Measurements from ENCODE around the gene PALLD.

DNA sequence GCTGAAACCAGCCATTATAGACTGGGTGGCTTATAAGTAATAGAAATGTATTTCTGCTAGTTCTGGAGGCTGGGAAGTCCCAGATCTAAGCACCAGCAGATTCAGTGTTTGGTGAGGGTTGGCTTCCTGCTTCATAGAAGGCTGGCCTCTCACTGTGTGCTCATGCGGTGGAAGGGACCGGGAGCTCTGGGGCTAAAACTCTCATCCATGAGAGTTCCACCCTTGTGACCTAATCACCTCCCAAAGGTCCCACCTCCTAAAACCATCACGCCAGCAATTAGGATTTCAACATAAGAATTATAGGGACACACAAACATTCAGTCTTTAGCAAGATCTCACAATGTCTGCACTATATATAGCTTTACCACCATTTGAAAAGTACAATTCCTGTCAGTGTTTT is 298.0 kb downstream of the PALLD start:
- TF ChIP-seq, protein P1, sequence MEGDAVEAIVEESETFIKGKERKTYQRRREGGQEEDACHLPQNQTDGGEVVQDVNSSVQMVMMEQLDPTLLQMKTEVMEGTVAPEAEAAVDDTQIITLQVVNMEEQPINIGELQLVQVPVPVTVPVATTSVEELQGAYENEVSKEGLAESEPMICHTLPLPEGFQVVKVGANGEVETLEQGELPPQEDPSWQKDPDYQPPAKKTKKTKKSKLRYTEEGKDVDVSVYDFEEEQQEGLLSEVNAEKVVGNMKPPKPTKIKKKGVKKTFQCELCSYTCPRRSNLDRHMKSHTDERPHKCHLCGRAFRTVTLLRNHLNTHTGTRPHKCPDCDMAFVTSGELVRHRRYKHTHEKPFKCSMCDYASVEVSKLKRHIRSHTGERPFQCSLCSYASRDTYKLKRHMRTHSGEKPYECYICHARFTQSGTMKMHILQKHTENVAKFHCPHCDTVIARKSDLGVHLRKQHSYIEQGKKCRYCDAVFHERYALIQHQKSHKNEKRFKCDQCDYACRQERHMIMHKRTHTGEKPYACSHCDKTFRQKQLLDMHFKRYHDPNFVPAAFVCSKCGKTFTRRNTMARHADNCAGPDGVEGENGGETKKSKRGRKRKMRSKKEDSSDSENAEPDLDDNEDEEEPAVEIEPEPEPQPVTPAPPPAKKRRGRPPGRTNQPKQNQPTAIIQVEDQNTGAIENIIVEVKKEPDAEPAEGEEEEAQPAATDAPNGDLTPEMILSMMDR (conservative IDR thresholded peaks at IDR 0.05; ENCODE audit: low read depth, low read length): no peak
- TF ChIP-seq EZH2phosphoT487 (IDR thresholded peaks at IDR 0.05; ENCODE audit: borderline replicate concordance, low read length): no peak
